GM19240 (cell line): Measurements from ENCODE around the gene CRAMP1.

Source experiments
- DNase-seq: peaks from one replicate; pipeline ENCODE4 v3.0.0; 2011; ENCODE audit warnings: low spot score; ENCODE audit not compliant: insufficient read length

Gene CRAMP1

DNA sequence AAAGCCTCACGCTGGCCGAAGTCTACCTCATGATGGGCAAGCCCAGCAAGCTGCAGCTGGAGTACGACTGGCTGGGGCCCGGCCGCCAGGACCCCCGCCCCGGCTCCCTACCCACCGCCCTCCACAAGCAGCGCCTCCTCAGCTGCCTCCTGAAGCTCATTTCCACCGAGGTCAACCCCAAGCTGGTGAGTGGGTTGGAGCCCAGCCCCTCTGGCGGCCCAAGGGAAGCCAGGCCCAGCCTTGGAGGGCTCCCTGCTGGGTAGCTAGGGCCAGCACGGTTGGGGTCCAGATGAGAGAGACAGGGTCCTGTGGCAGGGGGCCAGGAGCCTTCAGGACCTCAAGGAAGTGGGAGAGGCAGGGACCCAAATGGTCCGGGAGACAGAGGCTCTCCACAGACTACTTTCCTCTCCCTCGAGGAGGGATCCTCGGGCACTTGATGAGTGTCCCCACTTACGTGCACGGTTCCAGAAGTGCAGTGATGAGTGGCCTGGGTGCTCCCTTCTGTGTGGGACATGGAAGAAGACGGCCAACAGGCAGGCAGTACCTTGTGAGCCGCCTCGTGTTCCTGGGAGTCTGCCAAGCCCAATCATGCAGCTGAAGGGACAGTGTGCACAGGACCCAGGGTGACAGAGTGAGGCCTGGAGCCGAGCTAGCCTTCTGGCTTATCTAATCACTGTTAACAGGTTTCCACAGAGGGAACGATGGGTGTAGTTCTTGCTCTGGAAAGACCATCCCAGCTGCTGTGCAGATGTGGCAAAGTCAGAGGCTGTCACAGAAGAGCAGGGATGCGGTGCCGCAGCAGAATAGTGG, 44.9 kb downstream of the CRAMP1 start:
- no peak for DNase-seq

DNA sequence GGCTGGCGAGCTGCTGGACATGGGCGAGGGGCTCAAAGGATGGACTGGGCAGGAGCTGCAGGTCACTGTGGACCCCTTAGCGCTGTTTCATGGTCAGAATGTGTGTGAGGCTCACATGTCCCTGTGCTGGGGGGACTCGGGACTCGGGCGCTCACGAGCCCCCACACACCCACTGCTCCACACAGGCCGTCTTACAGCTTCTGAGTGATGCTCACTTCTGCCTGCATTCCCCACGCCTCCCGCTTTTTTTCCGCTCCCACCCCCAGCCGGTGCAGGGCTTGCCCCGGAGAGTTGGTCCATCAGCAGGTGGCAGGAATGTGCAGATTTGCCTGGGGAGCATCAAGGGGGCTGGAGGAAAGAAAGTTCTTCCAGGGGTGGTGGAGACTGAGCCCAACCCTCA, 45.7 kb downstream of the CRAMP1 start:
- no peak for DNase-seq

DNA sequence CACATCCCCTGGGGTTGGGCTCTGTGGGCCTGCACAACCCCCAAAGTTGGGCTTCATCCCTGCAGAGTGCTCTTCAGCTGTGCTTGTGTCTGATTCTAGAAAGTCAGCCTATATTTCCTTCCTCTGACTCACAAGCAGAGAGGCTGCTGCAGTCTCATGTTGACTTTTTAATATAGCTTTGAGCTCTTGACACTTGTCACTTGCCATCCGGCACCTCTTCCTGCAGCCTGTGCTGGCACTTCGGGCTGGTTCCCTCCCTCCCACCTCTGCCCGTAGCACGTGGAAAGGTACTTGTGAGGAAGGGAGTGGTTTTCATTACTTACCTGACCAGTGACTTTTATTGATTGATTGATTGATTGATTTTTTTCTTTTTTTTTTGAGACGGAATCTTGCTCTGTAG, 46.9 kb downstream of the CRAMP1 start:
- DNase-seq: no peak

GRCh38 chr16:1661826-1662225, 49.7 kb downstream of the CRAMP1 start:
- no peak for DNase-seq

- DNase-seq: no peak
Observed at GRCh38 chr16:1662543-1662942, 50.4 kb downstream of the CRAMP1 start.

DNA sequence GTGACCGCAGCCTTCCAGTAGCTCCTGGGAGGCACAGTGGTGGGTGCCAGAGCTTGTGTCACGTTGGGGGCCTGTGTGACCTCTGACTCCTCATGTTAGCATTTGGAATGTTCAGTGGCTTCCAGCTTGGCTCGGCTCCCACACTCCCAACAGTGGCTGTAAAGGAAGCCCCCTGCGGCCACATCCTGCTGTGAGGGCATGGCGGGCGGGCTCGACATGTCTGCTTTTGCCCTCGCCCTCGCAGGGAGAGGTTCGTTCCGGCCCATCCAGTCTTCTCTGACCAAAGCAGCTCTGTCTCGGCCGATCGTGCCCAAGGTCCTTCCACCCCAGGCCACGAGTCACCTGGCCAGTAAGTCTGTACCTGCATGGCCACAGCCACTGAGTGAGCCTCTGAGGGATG, 53.7 kb downstream of the CRAMP1 start:
- no peak for DNase-seq

GRCh38 chr16:1666316-1666715, 54.2 kb downstream of the CRAMP1 start:
- no peak for DNase-seq

DNA sequence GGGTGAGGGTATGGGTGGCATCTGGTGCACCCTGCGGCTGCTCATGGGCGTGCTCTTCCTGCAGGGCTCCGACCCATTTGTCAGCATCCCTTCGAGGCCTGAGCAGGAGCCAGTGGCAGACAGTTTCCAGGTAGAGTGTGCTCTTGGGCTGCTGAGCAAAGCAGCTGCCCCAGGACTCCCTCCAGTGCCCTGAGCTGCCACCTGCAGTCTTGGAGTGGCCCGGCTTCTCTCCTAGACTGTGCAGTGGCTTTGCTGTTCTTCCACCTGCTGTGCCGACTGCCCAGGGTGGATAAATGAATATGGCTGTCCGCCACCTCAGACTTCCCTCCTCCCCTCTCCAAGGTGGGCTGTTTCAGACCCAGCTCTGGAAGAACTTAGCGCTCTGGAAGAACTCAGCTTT, 55.1 kb downstream of the CRAMP1 start:
- DNase-seq: no peak

- DNase-seq: no peak
Observed at GRCh38 chr16:1667916-1668315, 55.8 kb downstream of the CRAMP1 start.

- no peak for DNase-seq
Observed at GRCh38 chr16:1668612-1669319, 56.6 kb downstream of the CRAMP1 start.

GRCh38 chr16:1669698-1670097, 57.5 kb downstream of the CRAMP1 start:
- no peak for DNase-seq

- DNase-seq: no peak
Observed at GRCh38 chr16:1670371-1670770, 58.2 kb downstream of the CRAMP1 start.

DNA sequence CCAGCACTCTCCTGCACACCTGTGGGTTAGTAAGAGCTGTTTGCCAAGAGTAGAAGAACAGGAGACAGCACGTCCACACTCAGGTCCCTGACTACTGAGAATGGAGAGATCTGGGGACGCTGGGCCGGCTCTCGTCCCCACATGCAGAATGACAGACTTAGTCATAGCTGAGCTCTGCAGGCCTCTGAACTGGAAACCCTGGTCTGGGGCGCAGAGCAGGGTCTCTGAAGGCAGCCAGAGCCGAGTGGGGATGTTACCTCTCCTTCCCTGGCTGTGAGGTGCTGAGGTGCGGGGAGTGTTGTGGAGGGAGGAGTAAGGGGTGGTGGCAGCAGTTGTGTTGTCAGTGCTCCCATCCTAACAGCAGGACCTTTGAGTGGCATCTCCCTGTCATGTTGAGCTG, 58.7 kb downstream of the CRAMP1 start:
- no peak for DNase-seq

DNA sequence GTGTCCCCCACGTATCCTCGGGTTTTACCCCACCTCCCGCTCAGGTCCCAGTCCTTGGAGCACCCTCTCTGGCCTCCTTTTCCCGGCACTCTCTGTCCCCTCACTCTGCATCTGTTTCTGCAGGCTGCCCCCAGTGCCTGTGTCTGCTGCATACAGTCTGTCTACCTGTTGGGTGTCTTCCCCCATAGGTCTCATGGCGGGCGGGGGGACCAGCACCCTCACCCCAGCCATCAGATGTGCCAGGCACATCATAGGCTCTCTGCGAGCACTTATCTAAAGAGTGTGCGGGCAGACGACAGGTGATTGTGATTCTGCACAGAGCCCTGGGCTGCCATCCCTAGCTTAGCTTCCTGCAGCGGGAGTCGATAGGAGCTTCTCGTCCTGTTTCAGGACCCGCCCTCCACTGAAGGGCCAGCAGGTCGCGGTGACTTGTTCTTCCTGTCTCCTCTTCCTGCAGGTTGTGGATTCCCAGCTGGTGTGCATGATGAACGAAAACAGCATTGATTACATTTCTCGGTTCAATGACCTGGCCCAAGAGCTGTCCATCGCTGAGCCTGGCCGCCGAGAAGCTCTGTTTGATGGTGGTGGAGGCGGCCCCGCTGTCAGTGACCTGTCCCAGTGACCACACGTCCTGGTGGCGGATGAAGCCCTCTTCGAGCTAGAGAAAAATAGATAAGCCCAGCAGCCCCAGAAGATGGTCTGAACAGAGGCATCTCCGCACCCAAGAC, 61.4 kb downstream of the CRAMP1 start:
- DNase-seq: no peak

GRCh38 chr16:1674306-1674705, 62.1 kb downstream of the CRAMP1 start:
- DNase-seq: no peak

DNA sequence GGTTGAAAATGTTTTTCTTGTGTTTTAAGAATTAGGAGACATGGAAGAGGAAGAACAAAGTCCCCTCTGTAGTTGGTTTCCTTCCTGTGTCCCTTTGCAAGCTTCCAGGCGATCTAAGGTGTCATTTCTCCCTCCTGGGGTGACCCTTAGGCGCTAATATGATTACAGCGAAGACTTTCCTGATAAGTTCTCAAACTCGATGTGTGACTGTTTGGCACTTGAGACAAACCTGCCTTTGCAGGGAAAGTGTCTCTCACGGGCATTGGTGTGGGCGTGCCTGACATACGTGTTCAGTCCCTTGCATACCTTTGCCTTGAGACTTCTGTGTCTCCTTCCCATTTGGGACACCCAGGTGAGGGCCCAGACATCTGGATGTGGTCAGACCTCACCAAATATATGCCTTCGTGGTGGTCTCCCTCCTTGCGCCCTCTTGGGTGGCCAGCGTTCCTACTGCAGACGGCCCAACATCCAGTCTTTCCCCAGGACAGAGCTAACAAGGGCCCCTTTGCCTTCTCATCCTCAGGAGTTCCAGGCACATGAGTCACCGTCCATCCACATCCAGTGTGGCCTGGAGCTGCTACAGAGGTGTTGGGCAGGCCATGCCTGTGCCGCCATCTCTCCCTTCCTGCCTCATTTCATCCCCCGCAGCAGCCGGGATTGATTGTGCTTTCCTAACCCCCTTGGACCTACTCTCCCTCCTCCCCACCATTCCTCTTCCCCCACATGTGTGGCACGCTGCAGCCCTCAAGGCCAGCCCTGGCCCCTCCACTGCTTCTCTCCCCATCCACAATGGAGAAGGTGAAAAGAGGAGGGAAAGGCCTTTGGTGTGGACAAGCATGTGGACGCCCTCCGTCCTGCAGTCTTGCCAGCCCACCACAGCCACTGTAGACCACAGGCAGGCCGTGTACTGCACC, 62.8 kb downstream of the CRAMP1 start:
- no peak for DNase-seq

GRCh38 chr16:1676661-1677060, 64.5 kb downstream of the CRAMP1 start:
- DNase-seq: no peak

GRCh38 chr16:1677339-1677738, 65.2 kb downstream of the CRAMP1 start:
- DNase-seq: no peak

DNA sequence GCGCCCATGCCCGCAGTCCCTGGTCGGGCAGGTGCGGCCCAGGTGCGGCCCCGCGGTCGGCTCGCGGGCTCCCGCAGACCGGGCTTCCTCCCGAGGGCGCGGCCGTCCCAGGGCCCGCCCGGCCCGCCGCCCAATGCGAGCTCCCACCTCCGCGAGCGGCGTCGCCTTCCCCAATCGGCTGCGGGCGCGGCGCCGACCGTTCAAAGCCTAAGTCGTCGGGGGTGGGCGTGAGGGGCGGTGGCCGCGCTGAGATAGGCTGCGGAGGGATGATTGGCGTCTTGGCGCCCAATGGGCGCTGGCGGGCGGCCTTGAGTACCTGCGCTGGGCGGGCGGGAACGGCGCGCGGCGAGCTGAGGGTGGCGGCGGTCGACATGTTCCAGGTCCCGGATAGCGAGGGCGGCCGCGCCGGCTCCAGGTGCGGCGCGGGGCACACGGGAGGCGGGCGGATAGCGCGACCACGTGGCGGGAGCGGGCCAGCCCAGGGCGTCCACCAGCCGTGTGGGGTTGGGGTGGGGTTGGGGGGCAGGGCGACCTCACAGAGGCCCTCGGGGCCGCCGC, 65.9 kb downstream of the CRAMP1 start, which contains the start of gene JPT2:
Gene JPT2 (plus strand): TSS at position 338 of the 558 bp plus-strand sequence. CDS start 34 bp downstream, at position 372.
- peak; percentile 99 for DNase-seq

DNA sequence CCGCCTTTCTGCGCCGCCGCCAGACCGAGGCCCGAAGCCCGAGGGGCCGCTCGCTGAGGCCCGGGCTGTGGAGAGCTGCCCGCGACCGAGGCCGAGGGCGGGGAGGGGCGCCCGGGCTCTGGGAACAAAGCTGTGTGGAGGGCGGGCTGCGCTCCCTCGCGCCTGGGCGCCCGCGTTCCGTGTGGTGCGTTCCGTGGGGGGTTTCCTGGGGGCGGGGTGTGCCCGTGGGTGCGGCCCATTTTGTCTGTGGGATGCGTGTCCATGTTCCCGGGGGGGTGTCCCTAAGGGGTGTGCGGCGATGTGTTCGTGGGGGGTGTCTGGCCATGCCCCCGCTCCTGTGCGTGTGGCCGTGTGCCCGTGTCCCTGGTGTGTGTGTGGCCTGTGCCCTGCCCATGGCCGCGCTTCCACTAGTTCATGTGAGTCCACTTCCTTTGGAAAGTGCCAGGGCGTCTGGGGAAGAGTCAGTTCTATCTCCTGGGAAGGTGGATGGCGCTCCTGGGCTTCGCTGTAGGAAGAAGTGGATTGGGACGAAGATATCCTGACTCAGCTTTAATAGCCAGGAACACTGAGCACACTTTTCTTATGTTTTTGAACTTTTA, 66.4 kb downstream of the CRAMP1 start:
- DNase-seq: peak; percentile 36
